HepG2 (cell line): ENCODE data around the gene GPD1. TPM values are rescaled to one million over a fixed set of nuclear protein-coding genes. Genes with fewer than 3 reads are reported as not detected.

Experiments used
- ARID2 ChIP-seq: sonication (generic); formaldehyde crosslinking; IDR thresholded peaks from 2 replicates; pipeline ENCODE4 v1.8.1; 2022; ENCODE audit warnings: mild to moderate bottlenecking, missing genetic modification reagents, borderline replicate concordance
- DR1 ChIP-seq: sonication (generic); formaldehyde crosslinking; IDR thresholded peaks from 2 replicates; pipeline ENCODE4 v1.8.0; 2021; ENCODE audit warnings: mild to moderate bottlenecking, missing genetic modification reagents, inconsistent platforms
- MLXIP ChIP-seq: sonication (generic); formaldehyde crosslinking; IDR thresholded peaks from 2 replicates; pipeline ENCODE4 v1.9.0; 2021; ENCODE audit warnings: missing genetic modification reagents, borderline replicate concordance
- MTF2 ChIP-seq: sonication (generic); formaldehyde crosslinking; IDR thresholded peaks from 2 replicates; pipeline ENCODE4 v1.5.0; 2020; ENCODE audit warnings: missing genetic modification reagents, borderline replicate concordance
- NONO ChIP-seq, 2 experiments: fragments of 450-650 bp in 1 of 2; sonication (generic) in 1 of 2; formaldehyde crosslinking in 1 of 2; IDR thresholded peaks in 1 of 2; conservative IDR thresholded peaks in 1 of 2; 2 replicates each; pipeline versions ENCODE4 v1.6.1 to v1.8.0; 2017 to 2022; ENCODE audit warnings: mild to moderate bottlenecking in 1 of 2, missing genetic modification reagents in 1 of 2, moderate library complexity in 1 of 2
- PAWR ChIP-seq: sonication (generic); formaldehyde crosslinking; IDR thresholded peaks from 2 replicates; pipeline ENCODE4 v1.4.0; 2020; ENCODE audit warnings: missing genetic modification reagents, mild to moderate bottlenecking, borderline replicate concordance
- PCBP1 ChIP-seq: fragments of 200-400 bp; formaldehyde crosslinking; IDR thresholded peaks from 2 replicates; pipeline ENCODE4 v1.6.1; 2017; ENCODE audit warnings: mild to moderate bottlenecking, low read depth, low read length, borderline replicate concordance
- RCOR2 ChIP-seq: IDR thresholded peaks from 2 replicates; pipeline ENCODE4 v1.6.1; 2016; ENCODE audit warnings: missing biosample characterization, missing genetic modification reagents
- RNF2 ChIP-seq: fragments of 450-650 bp; conservative IDR thresholded peaks from 2 replicates; pipeline ENCODE4 v1.6.1; 2016; ENCODE audit warnings: low read depth
- SAP130 ChIP-seq: IDR thresholded peaks from 2 replicates; pipeline ENCODE4 v1.6.1; 2016; ENCODE audit warnings: low read depth
- ZFP91 ChIP-seq: sonication (generic); formaldehyde crosslinking; IDR thresholded peaks from 2 replicates; pipeline ENCODE4 v1.9.0; 2022; ENCODE audit warnings: missing genetic modification reagents, mild to moderate bottlenecking, borderline replicate concordance
- polyA plus RNA-seq, 8 experiments: library from polyadenylated mRNA; depleted of rRNA in 3 of 8; stranded (reverse) in 7 of 8; unstranded in 1 of 8; fragments of >200 nt; fragmentation: Illumina TruSeq in 4 of 8; extraction: Trizol in 4 of 8; gene quantifications; 2 replicates each; pipeline versions ENCODE4 v1.2.1 to v1.2.3, GENCODE V29; 2011 to 2016; ENCODE audit warnings: low read depth in 4 of 8, missing spikeins in 1 of 8, mixed read lengths in 1 of 8; ENCODE audit not compliant: insufficient read depth in 1 of 8
- total RNA-seq, 5 experiments: library from RNA; depleted of rRNA; stranded (reverse); fragments of >200 nt; fragmentation: Illumina TruSeq; extraction: Trizol; gene quantifications; 2 replicates each; pipeline ENCODE4 v1.2.3, GENCODE V29; 2016; ENCODE audit warnings: low read depth in 1 of 5
- TF ChIP-seq, protein P1 (sequence below): sonication (generic); formaldehyde crosslinking; IDR thresholded peaks from 2 replicates; pipeline ENCODE4 v1.4.0; 2020; ENCODE audit warnings: missing genetic modification reagents, low read depth, mild to moderate bottlenecking, borderline replicate concordance
- TF ChIP-seq, protein P2 (sequence below): sonication (generic); formaldehyde crosslinking; IDR thresholded peaks from 2 replicates; pipeline ENCODE4 v1.4.0; 2020; ENCODE audit warnings: mild to moderate bottlenecking, missing genetic modification reagents
- TF ChIP-seq, protein P3 (sequence below), 2 experiments: sonication (generic) in 1 of 2; formaldehyde crosslinking in 1 of 2; IDR thresholded peaks; 2 replicates each; pipeline versions ENCODE4 v1.4.0 to v1.6.1; 2018 to 2020; ENCODE audit warnings: missing genetic modification reagents in 2 of 2, borderline replicate concordance in 1 of 2, low read depth in 1 of 2, mild to moderate bottlenecking in 1 of 2, missing biosample characterization in 1 of 2

GPD1 gene
- total and polyA plus RNA-seq, 2 of the 13 experiments (the other 11 are each of a cell fraction or from before 2014, with no cell fraction given): 3.7 to 30.6 TPM

DNA sequence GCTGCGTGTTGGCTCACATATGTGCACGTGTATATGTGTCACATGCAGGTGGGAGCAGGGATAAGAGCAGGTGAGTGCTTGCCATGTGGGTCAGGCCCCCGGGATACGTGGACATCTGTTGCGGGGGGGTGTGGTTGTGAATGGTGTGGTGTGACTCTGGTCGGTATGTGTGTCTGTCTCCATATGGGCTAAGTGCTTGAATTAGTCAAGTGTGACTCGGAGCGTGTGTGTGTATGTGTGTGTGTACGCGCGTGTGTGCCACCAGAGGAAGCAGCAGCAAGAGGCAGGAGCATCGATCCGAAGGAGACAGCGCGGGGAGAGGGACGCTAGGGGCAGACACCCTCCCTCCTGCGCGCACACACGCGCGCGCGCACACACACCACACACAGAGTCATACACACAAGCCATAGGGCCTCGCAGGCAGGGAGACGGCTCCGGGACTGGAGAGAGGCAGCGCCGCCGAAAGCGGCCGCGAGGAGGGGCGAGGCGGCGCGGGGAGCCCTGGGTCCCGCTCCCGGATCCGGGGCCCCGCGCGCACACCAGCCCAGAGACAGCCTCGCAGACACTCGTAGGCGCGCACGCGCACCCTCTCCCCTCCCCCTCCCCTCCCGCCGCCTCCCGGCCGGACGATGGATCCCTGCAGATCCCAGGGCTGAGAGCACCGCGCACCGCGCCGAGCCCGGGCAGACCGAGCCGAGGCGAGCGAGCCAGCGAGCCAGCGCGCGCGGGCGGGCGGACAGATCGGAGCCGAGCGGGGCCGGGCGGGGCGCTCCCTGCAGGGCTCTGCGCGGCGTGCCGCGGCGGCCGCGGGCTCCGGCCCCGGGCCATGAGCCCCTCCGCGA is 46.6 kb upstream of the GPD1 start, which contains the start of gene ASIC1 (continued):
- TF ChIP-seq, protein P1, sequence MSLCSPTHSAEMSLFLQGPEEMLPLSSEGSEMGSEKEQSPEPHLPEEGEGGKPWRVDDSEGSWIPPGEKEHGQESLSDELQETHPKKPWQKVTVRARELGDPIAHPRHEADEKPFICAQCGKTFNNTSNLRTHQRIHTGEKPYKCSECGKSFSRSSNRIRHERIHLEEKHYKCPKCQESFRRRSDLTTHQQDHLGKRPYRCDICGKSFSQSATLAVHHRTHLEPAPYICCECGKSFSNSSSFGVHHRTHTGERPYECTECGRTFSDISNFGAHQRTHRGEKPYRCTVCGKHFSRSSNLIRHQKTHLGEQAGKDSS (CRISPR knock-in tag): peak; percentile 52; the same call in 1 of the 2 replicates
- TF ChIP-seq DR1 (no peak), PCBP1 (peak; percentile 35; the same call in 1 of the 2 replicates), RNF2 (0 out of 2 replicates have a peak, but pooled peaks have one; percentile 24), ZFP91 (peak; percentile 23; the same call in 1 of the 2 replicates), NONO (IDR thresholded peaks at IDR 0.05) (no peak), NONO (CRISPR knock-in tag; conservative IDR thresholded peaks at IDR 0.05) (peak; percentile 56; the same call in 1 of the 2 replicates), SAP130 (CRISPR knock-in tag) (peak; percentile 38; the same call in 1 of the 2 replicates), ARID2 (CRISPR knock-in tag) (0 out of 2 replicates have a peak, but pooled peaks have one; percentile 19), RCOR2 (CRISPR knock-in tag) (no peak), PAWR (CRISPR knock-in tag) (no peak), MTF2 (peak; percentile 91), MLXIP (CRISPR knock-in tag) (no peak)
- TF ChIP-seq, protein P2, sequence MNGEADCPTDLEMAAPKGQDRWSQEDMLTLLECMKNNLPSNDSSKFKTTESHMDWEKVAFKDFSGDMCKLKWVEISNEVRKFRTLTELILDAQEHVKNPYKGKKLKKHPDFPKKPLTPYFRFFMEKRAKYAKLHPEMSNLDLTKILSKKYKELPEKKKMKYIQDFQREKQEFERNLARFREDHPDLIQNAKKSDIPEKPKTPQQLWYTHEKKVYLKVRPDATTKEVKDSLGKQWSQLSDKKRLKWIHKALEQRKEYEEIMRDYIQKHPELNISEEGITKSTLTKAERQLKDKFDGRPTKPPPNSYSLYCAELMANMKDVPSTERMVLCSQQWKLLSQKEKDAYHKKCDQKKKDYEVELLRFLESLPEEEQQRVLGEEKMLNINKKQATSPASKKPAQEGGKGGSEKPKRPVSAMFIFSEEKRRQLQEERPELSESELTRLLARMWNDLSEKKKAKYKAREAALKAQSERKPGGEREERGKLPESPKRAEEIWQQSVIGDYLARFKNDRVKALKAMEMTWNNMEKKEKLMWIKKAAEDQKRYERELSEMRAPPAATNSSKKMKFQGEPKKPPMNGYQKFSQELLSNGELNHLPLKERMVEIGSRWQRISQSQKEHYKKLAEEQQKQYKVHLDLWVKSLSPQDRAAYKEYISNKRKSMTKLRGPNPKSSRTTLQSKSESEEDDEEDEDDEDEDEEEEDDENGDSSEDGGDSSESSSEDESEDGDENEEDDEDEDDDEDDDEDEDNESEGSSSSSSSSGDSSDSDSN (CRISPR knock-in tag): peak; percentile 64
- TF ChIP-seq, protein P3, sequence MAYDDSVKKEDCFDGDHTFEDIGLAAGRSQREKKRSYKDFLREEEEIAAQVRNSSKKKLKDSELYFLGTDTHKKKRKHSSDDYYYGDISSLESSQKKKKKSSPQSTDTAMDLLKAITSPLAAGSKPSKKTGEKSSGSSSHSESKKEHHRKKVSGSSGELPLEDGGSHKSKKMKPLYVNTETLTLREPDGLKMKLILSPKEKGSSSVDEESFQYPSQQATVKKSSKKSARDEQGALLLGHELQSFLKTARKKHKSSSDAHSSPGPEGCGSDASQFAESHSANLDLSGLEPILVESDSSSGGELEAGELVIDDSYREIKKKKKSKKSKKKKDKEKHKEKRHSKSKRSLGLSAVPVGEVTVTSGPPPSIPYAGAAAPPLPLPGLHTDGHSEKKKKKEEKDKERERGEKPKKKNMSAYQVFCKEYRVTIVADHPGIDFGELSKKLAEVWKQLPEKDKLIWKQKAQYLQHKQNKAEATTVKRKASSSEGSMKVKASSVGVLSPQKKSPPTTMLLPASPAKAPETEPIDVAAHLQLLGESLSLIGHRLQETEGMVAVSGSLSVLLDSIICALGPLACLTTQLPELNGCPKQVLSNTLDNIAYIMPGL (CRISPR knock-in tag; IDR thresholded peaks at IDR 0.05; ENCODE audit: borderline replicate concordance in 1 of 2, low read depth in 1 of 2): peak in 1 of 2 experiments; percentile 48; a peak in 1 of 4 replicates
